ENCODE data around the gene TRAPPC14.

- TF ChIP-seq ATF3 (IDR thresholded peaks at IDR 0.05; ENCODE audit: borderline replicate concordance, extremely low read depth, low read depth, low read length) (no peak), EP300 (IDR thresholded peaks at IDR 0.05; ENCODE audit: borderline replicate concordance in 1 of 2, control insufficient read depth in 1 of 2, low read depth in 2 of 2, low read length in 2 of 2) (no peak), RFX5 (IDR thresholded peaks at IDR 0.05; ENCODE audit: low read depth, low read length) (no peak), ZNF384 (IDR thresholded peaks at IDR 0.05; ENCODE audit: borderline replicate concordance, low read depth, low read length) (no peak), CHD4 (IDR thresholded peaks at IDR 0.05) (no peak), ZNF687 (IDR thresholded peaks at IDR 0.05) (no peak), POLR2A (IDR thresholded peaks at IDR 0.05; ENCODE audit: low read depth, low read length) (no peak)
Measured at GRCh38 chr7:100160067-100160466, 1.5 kb upstream of the TRAPPC14 start.

All from GM12878 (cell line).